H9 (cell line): Measurements from ENCODE around the gene FJX1. TPM values are rescaled to one million over a fixed set of nuclear protein-coding genes. Genes with fewer than 3 reads are reported as not detected.

Experiments
- DNase-seq: peaks from one replicate; pipeline ENCODE4 v3.0.0-alpha.2; 2017
- H2AFZ ChIP-seq: one replicate; pipeline ENCODE4 v1.6.1; 2013; ENCODE audit warnings: mild to moderate bottlenecking, low read length, control low read depth, moderate library complexity
- H2AK5ac ChIP-seq: 2 replicates; pipeline ENCODE4 v1.6.1; 2013; ENCODE audit warnings: low read length, control low read depth, mixed read lengths; ENCODE audit not compliant: insufficient read length
- H2BK120ac ChIP-seq: one replicate; pipeline ENCODE4 v1.6.1; 2013; ENCODE audit warnings: low read depth, mild to moderate bottlenecking, low read length, control low read depth, inconsistent platforms; ENCODE audit not compliant: poor library complexity, severe bottlenecking
- H2BK12ac ChIP-seq: 2 replicates; pipeline ENCODE4 v1.6.1; 2013; ENCODE audit warnings: low read length, control low read depth, mixed read lengths, low read depth; ENCODE audit not compliant: insufficient read length
- H2BK15ac ChIP-seq: 2 replicates; pipeline ENCODE4 v1.6.1; 2013; ENCODE audit warnings: low read depth, low read length, control low read depth
- H2BK20ac ChIP-seq: one replicate; pipeline ENCODE4 v1.6.1; 2013; ENCODE audit warnings: low read depth, mild to moderate bottlenecking, low read length, control low read depth, inconsistent platforms; ENCODE audit not compliant: poor library complexity, severe bottlenecking
- H2BK5ac ChIP-seq: 2 replicates; pipeline ENCODE4 v1.6.1; 2013; ENCODE audit warnings: low read length, control low read depth, mixed read lengths; ENCODE audit not compliant: insufficient read length
- H3K14ac ChIP-seq: 2 replicates; pipeline ENCODE4 v1.6.1; 2013; ENCODE audit warnings: low read length, control low read depth; ENCODE audit not compliant: insufficient read depth
- H3K18ac ChIP-seq: 2 replicates; pipeline ENCODE4 v1.6.1; 2013; ENCODE audit warnings: low read depth, mild to moderate bottlenecking, mixed read lengths, low read length, control low read depth; ENCODE audit not compliant: insufficient read length
- H3K23ac ChIP-seq: 2 replicates; pipeline ENCODE4 v1.6.1; 2013; ENCODE audit warnings: low read length, control low read depth, mixed read lengths, low read depth; ENCODE audit not compliant: insufficient read length
- H3K23me2 ChIP-seq: 2 replicates; pipeline ENCODE4 v1.6.1; 2013; ENCODE audit warnings: low read depth, mild to moderate bottlenecking, mixed read lengths, low read length, control low read depth; ENCODE audit not compliant: insufficient read length, poor library complexity, severe bottlenecking
- H3K27ac ChIP-seq: 2 replicates; pipeline ENCODE4 v1.5.1; 2013; ENCODE audit warnings: low read length, control low read depth, mixed read lengths, low read depth; ENCODE audit not compliant: insufficient read length
- H3K27me3 ChIP-seq: 2 replicates; pipeline ENCODE4 v1.6.1; 2013; ENCODE audit warnings: low read length, control low read depth, inconsistent platforms; ENCODE audit not compliant: insufficient read depth
- H3K4ac ChIP-seq: 2 replicates; pipeline ENCODE4 v1.6.1; 2013; ENCODE audit warnings: low read depth, mild to moderate bottlenecking, control low read depth, inconsistent platforms, low read length, moderate library complexity
- H3K4me1 ChIP-seq: 2 replicates; pipeline ENCODE4 v1.6.1; 2013; ENCODE audit warnings: low read length, control low read depth, inconsistent platforms; ENCODE audit not compliant: insufficient read depth
- H3K4me2 ChIP-seq: 2 replicates; pipeline ENCODE4 v1.6.1; 2013; ENCODE audit warnings: low read length, control low read depth, mixed read lengths; ENCODE audit not compliant: insufficient read length, insufficient read depth
- H3K56ac ChIP-seq: 2 replicates; pipeline ENCODE4 v1.6.1; 2013; ENCODE audit warnings: low read depth, mild to moderate bottlenecking, mixed read lengths, low read length, control low read depth; ENCODE audit not compliant: insufficient read length
- H3K79me1 ChIP-seq: 2 replicates; pipeline ENCODE4 v1.6.1; 2013; ENCODE audit warnings: low read depth, mild to moderate bottlenecking, moderate library complexity, low read length, control low read depth, inconsistent platforms; ENCODE audit not compliant: insufficient read depth, poor library complexity, severe bottlenecking
- H3K79me2 ChIP-seq: 2 replicates; pipeline ENCODE4 v1.6.1; 2013; ENCODE audit warnings: low read length, control low read depth, inconsistent platforms; ENCODE audit not compliant: insufficient read depth
- H3K9ac ChIP-seq: 2 replicates; pipeline ENCODE4 v1.6.1; 2013; ENCODE audit warnings: low read length, control low read depth, mixed read lengths; ENCODE audit not compliant: insufficient read length; ENCODE audit errors: extremely low read depth
- H3K9me3 ChIP-seq: one replicate; pipeline ENCODE4 v1.6.1; 2013; ENCODE audit warnings: low read depth, low read length, inconsistent platforms; ENCODE audit not compliant: control insufficient read depth
- H3T11ph ChIP-seq: one replicate; pipeline ENCODE4 v1.6.1; 2013; ENCODE audit warnings: mild to moderate bottlenecking, low read length, control low read depth, inconsistent platforms
- H4K20me1 ChIP-seq: one replicate; pipeline ENCODE4 v1.6.1; 2013; ENCODE audit not compliant: control insufficient read depth, insufficient read length, insufficient read depth
- H4K5ac ChIP-seq: 2 replicates; pipeline ENCODE4 v1.6.1; 2013; ENCODE audit warnings: low read depth, mild to moderate bottlenecking, mixed read lengths, low read length, control low read depth; ENCODE audit not compliant: insufficient read length
- H4K8ac ChIP-seq: replicated peaks from 2 replicates; pipeline ENCODE4 v1.6.1; 2013; ENCODE audit warnings: low read length, control low read depth, mixed read lengths, low read depth; ENCODE audit not compliant: insufficient read length
- H4K91ac ChIP-seq: 2 replicates; pipeline ENCODE4 v1.6.1; 2013; ENCODE audit warnings: low read depth, mild to moderate bottlenecking, moderate library complexity, mixed read lengths, low read length, control low read depth; ENCODE audit not compliant: insufficient read length
- H3K27ac Mint-ChIP-seq, 3 experiments: 2 replicates in 2 of 3; 3 replicates in 1 of 3; pipeline ENCODE4 v1.8.0; 2020 to 2021; ENCODE audit warnings: mixed read lengths in 3 of 3, mild to moderate bottlenecking in 1 of 3, moderate library complexity in 1 of 3
- H3K27me3 Mint-ChIP-seq: 2 replicates; pipeline ENCODE4 v1.8.0; 2021; ENCODE audit warnings: low read depth, mild to moderate bottlenecking, moderate library complexity, mixed read lengths
- H3K36me3 Mint-ChIP-seq, 3 experiments: 2 replicates in 2 of 3; 3 replicates in 1 of 3; pipeline ENCODE4 v1.8.0; 2020 to 2021; ENCODE audit warnings: low read depth in 3 of 3, mixed read lengths in 3 of 3; ENCODE audit not compliant: insufficient read depth in 1 of 3
- H3K4me1 Mint-ChIP-seq, 2 experiments: 2 replicates each; pipeline ENCODE4 v1.8.0; 2020; ENCODE audit warnings: mixed read lengths in 2 of 2
- H3K4me3 Mint-ChIP-seq, 2 experiments: 2 replicates in 1 of 2; 3 replicates in 1 of 2; pipeline ENCODE4 v1.8.0; 2020 to 2021; ENCODE audit warnings: mild to moderate bottlenecking in 2 of 2, mixed read lengths in 2 of 2, moderate library complexity in 1 of 2
- H3K9me3 Mint-ChIP-seq, 2 experiments: 2 replicates in 1 of 2; 3 replicates in 1 of 2; pipeline ENCODE4 v1.8.0; 2020; ENCODE audit warnings: mild to moderate bottlenecking in 2 of 2, mixed read lengths in 2 of 2, moderate library complexity in 1 of 2
- WGBS: extraction: QIAGEN DNeasy Blood & Tissue Kit; methylation state at CpG from one replicate; pipeline ENCODE4 v1.1.7; 2013; ENCODE audit warnings: missing lambda C conversion rate, low lambda C conversion rate, mixed read lengths; ENCODE audit not compliant: insufficient read length; ENCODE audit errors: extremely low coverage; 5-methylcytosine and 5-hydroxymethylcytosine counted together
- total RNA-seq: library from RNA; stranded (reverse); gene quantifications from 2 replicates; pipeline ENCODE4 v1.2.1, GENCODE V29; 2021
- TF ChIP-seq, protein P1 (sequence below): fragments of 200-600 bp; sonication (generic); conservative IDR thresholded peaks from 3 replicates; pipeline ENCODE4 v1.8.0; 2021; ENCODE audit warnings: antibody characterized with exemption, mild to moderate bottlenecking

The FJX1 gene
- total RNA-seq, 1 experiment from 2014 or later = 11.5 TPM

DNA sequence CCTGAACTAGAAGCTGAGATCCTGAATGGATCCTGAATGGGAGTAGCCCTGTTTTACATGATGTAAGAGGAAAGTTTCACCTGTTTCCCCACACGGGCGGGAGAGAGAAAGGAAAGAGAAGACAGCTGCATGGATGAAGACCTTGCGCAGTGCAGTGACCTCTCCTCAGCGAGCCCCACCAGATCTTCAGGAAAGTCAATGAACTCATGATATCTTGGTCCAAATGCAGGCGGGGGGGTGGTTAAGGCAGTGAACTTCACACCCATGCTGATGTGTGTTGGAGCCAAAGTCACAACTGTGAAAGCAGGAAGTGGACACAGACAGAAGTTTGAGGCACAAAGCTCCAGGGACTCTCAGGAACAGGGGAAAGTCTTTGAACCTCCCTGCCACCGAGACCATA is 8.6 kb upstream of the FJX1 start:
- Histone ChIP-seq H3K4me2 (no peak overlapping the region), H2BK5ac (no peak overlapping the region), H3K27ac (no peak overlapping the region), H3K79me1 (no peaks in the 10 kb centered on the region), H4K20me1 (no peaks in the 10 kb centered on the region), H4K91ac (no peak overlapping the region), H2BK20ac (no peak overlapping the region), H3K27me3 (no peaks in the 10 kb centered on the region), H3K23me2 (no peaks in the 10 kb centered on the region), H3K79me2 (no peaks in the 10 kb centered on the region), H3K4ac (no peak overlapping the region), H2AK5ac (no peak overlapping the region), H2BK12ac (no peak overlapping the region), H2BK120ac (no peak overlapping the region), H3K56ac (no peak overlapping the region), H4K5ac (no peak overlapping the region), H2AFZ (no peak overlapping the region), H4K8ac (no peak overlapping the region), H3K4me1 (no peaks in the 10 kb centered on the region), H3K18ac (no peak overlapping the region), H3K9ac (no peak overlapping the region), H3K23ac (no peak overlapping the region), H2BK15ac (no peak overlapping the region), H3K9me3 (no peaks in the 10 kb centered on the region), H3T11ph (no peak overlapping the region), H3K14ac (no peak overlapping the region)
- Mint-ChIP-seq H3K27me3 (peaks cover 42% of the 10 kb centered on the region), H3K27ac (no peak overlapping the region), H3K4me1 (peaks cover 23 to 39% of the 10 kb centered on the region in 2 experiments), H3K36me3 (no peaks in the 10 kb centered on the region), H3K4me3 (no peak overlapping the region), H3K9me3 (no peaks in the 10 kb centered on the region)
- no peak for DNase-seq
- no CpG with 5 or more reads among the region's 6 CpGs for WGBS
- TF ChIP-seq, protein P1, sequence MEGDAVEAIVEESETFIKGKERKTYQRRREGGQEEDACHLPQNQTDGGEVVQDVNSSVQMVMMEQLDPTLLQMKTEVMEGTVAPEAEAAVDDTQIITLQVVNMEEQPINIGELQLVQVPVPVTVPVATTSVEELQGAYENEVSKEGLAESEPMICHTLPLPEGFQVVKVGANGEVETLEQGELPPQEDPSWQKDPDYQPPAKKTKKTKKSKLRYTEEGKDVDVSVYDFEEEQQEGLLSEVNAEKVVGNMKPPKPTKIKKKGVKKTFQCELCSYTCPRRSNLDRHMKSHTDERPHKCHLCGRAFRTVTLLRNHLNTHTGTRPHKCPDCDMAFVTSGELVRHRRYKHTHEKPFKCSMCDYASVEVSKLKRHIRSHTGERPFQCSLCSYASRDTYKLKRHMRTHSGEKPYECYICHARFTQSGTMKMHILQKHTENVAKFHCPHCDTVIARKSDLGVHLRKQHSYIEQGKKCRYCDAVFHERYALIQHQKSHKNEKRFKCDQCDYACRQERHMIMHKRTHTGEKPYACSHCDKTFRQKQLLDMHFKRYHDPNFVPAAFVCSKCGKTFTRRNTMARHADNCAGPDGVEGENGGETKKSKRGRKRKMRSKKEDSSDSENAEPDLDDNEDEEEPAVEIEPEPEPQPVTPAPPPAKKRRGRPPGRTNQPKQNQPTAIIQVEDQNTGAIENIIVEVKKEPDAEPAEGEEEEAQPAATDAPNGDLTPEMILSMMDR = no peak
